HG02642 (cell line): ENCODE data around the gene MTM1.

ENCODE experiments used
- ATAC-seq: cut with Tn5 transposase; IDR thresholded peaks from one replicate; pipeline ENCODE4 v1.9.1; 2021; ENCODE audit warnings: mild to moderate bottlenecking; ENCODE audit not compliant: unreplicated experiment, poor library complexity

Gene MTM1

GRCh38 chrX:150568320-150569154 is at the start of gene MTM1:
MTM1 (plus strand) TSS chrX:150568621; CDS start chrX:150592615, 23,994 bp downstream.
- ATAC-seq, result peak; percentile 94

- no peak for ATAC-seq
Observed at GRCh38 chrX:150522494-150522893, 45.9 kb upstream of the MTM1 start.

GRCh38 chrX:150525061-150525919 is 43.1 kb upstream of the MTM1 start:
- no peak for ATAC-seq

- no peak for ATAC-seq
Observed at GRCh38 chrX:150526692-150527091, 41.7 kb upstream of the MTM1 start.

GRCh38 chrX:150527108-150527507 is 41.3 kb upstream of the MTM1 start:
- no peak for ATAC-seq

GRCh38 chrX:150529587-150529986 is 38.8 kb upstream of the MTM1 start:
- no peak for ATAC-seq

- no peak for ATAC-seq
Observed at GRCh38 chrX:150530821-150531220, 37.6 kb upstream of the MTM1 start.

- no peak for ATAC-seq
Observed at GRCh38 chrX:150531467-150531866, 37.0 kb upstream of the MTM1 start.

GRCh38 chrX:150533863-150534262 is 34.6 kb upstream of the MTM1 start:
- no peak for ATAC-seq

- ATAC-seq, result no peak
Observed at GRCh38 chrX:150536455-150537116, 31.8 kb upstream of the MTM1 start.

GRCh38 chrX:150537851-150538250 is 30.6 kb upstream of the MTM1 start:
- no peak for ATAC-seq

GRCh38 chrX:150540965-150541364 is 27.5 kb upstream of the MTM1 start:
- ATAC-seq, result no peak

GRCh38 chrX:150542846-150543229 is 25.6 kb upstream of the MTM1 start:
- ATAC-seq, result peak; percentile 35

GRCh38 chrX:150543230-150544155 is 24.9 kb upstream of the MTM1 start:
- peak; percentile 62 for ATAC-seq

- ATAC-seq, result no peak
Observed at GRCh38 chrX:150544222-150544787, 24.1 kb upstream of the MTM1 start.

GRCh38 chrX:150544835-150545770 is 23.3 kb upstream of the MTM1 start:
- no peak for ATAC-seq

GRCh38 chrX:150546711-150547153 is 21.7 kb upstream of the MTM1 start:
- no peak for ATAC-seq

- ATAC-seq, result peak; percentile 55
Observed at GRCh38 chrX:150547375-150548115, 20.9 kb upstream of the MTM1 start.
